Esophagus muscularis mucosa (tissue), 4 donors: ENCODE results near the gene ARHGAP40.

ENCODE experiments used
- EP300 ChIP-seq: sonication (generic); formaldehyde crosslinking; IDR thresholded peaks from one replicate; pipeline ENCODE4 v1.6.1; 2017; ENCODE audit warnings: antibody characterized with exemption
- POLR2A ChIP-seq: fragments of 450-650 bp; IDR thresholded peaks from one replicate; pipeline ENCODE4 v1.6.1; 2017; ENCODE audit warnings: antibody characterized with exemption, moderate library complexity, mild to moderate bottlenecking, low read depth
- POLR2AphosphoS5 ChIP-seq, 2 donors: sonication (generic); formaldehyde crosslinking; IDR thresholded peaks; one replicate each; pipeline ENCODE4 v1.6.1; 2017; ENCODE audit warnings: antibody characterized with exemption in 2 of 2
- TF ChIP-seq, protein P1 (sequence below), 3 experiments: fragments of 200-600 bp in 2 of 3; fragments of 450-650 bp in 1 of 3; sonication (generic) in 2 of 3; IDR thresholded peaks; one replicate each; pipeline ENCODE4 v1.5.1; 2017 to 2019; ENCODE audit warnings: antibody characterized with exemption in 3 of 3, mild to moderate bottlenecking in 2 of 3, moderate library complexity in 1 of 3

DNA sequence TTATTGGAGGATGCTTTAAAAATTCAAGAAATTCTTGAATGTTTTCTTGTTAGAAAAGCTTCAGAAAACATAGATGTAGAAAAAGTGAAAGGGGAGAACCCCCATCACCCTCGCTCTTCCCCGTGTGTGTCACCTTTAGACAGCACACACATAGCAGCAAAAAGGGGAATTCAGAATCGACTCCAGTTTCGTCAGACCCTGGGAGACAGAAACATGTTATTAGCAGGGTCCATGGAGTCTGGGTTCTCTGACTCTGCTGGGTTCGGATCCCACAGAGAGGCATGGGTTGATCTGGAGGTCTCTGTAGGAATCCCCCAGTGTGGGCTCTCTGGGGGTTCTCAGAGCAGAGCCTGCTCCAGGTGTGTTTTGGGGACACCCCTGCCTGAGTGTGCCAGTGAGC is 43.7 kb downstream of the ARHGAP40 start:
- TF ChIP-seq, protein P1, sequence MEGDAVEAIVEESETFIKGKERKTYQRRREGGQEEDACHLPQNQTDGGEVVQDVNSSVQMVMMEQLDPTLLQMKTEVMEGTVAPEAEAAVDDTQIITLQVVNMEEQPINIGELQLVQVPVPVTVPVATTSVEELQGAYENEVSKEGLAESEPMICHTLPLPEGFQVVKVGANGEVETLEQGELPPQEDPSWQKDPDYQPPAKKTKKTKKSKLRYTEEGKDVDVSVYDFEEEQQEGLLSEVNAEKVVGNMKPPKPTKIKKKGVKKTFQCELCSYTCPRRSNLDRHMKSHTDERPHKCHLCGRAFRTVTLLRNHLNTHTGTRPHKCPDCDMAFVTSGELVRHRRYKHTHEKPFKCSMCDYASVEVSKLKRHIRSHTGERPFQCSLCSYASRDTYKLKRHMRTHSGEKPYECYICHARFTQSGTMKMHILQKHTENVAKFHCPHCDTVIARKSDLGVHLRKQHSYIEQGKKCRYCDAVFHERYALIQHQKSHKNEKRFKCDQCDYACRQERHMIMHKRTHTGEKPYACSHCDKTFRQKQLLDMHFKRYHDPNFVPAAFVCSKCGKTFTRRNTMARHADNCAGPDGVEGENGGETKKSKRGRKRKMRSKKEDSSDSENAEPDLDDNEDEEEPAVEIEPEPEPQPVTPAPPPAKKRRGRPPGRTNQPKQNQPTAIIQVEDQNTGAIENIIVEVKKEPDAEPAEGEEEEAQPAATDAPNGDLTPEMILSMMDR (IDR thresholded peaks at IDR 0.05) = no peak
- TF ChIP-seq POLR2A (no peak), POLR2AphosphoS5 (IDR thresholded peaks at IDR 0.05) (no peak), EP300 (no peak)
